Sigmoid colon (tissue), 7 donors: ENCODE measurements around the gene USP49. TPM values are rescaled to one million over a fixed set of nuclear protein-coding genes. Genes with fewer than 3 reads are reported as not detected.
A peak's percentile ranks its signal among the peaks of the same experiment; 100 is the strongest.

Source experiments
- DNase-seq: peaks from one replicate; pipeline ENCODE4 v3.0.0-alpha.2; 2019
- H3K27ac ChIP-seq, 4 donors: fragments of 200-600 bp; sonication (generic); one replicate each; pipeline ENCODE4 v1.5.1; 2016 to 2019; ENCODE audit warnings: mild to moderate bottlenecking in 1 of 4
- H3K27me3 ChIP-seq, 3 donors: fragments of 200-600 bp; sonication (generic); one replicate each; pipeline ENCODE4 v1.5.1; 2019; ENCODE audit warnings: mild to moderate bottlenecking in 1 of 3
- H3K36me3 ChIP-seq, 4 donors: fragments of 200-600 bp; sonication (generic); one replicate each; pipeline ENCODE4 v1.5.1; 2016 to 2019
- H3K4me1 ChIP-seq, 4 donors: fragments of 200-600 bp; sonication (generic); one replicate each; pipeline ENCODE4 v1.5.1; 2017 to 2019
- H3K4me3 ChIP-seq, 4 donors: fragments of 200-600 bp; sonication (generic); one replicate each; pipeline ENCODE4 v1.5.1; 2017 to 2019; ENCODE audit warnings: mild to moderate bottlenecking in 2 of 4, moderate library complexity in 1 of 4
- H3K9me3 ChIP-seq, 4 donors: fragments of 200-600 bp in 3 of 4; sonication (generic) in 3 of 4; one replicate each; pipeline versions ENCODE4 v1.5.1 to v1.6.1; 2013 to 2019
- CTCF ChIP-seq, 4 experiments: fragments of 450-650 bp in 3 of 4; fragments of 200-600 bp in 1 of 4; IDR thresholded peaks; one replicate each; pipeline ENCODE4 v1.5.1; 2016 to 2019; ENCODE audit warnings: antibody characterized with exemption in 4 of 4, mild to moderate bottlenecking in 3 of 4, moderate library complexity in 2 of 4
- EP300 ChIP-seq, 4 donors: sonication (generic); formaldehyde crosslinking; IDR thresholded peaks; one replicate each; pipeline ENCODE4 v1.6.1; 2017; ENCODE audit warnings: antibody characterized with exemption in 4 of 4
- POLR2A ChIP-seq, 2 donors: fragments of 450-650 bp; IDR thresholded peaks; one replicate each; pipeline ENCODE4 v1.6.1; 2016; ENCODE audit warnings: antibody characterized with exemption in 2 of 2, mild to moderate bottlenecking in 2 of 2, moderate library complexity in 2 of 2
- POLR2AphosphoS5 ChIP-seq, 4 donors: sonication (generic); formaldehyde crosslinking; IDR thresholded peaks; one replicate each; pipeline ENCODE4 v1.6.1; 2017; ENCODE audit warnings: antibody characterized with exemption in 4 of 4
- WGBS, 2 donors: extraction: QIAGEN DNeasy Blood & Tissue Kit; methylation state at CpG; one replicate each; pipeline ENCODE4 v1.1.7; 2013; 5-methylcytosine and 5-hydroxymethylcytosine counted together
- intact Hi-C: fragments of 100-400 bp; cut with DNase I; formaldehyde crosslinking; loops from one replicate; pipeline ENCODE4 v1.15.1; 2023
- polyA plus RNA-seq, 3 donors: library from polyadenylated mRNA; stranded (reverse); fragments of 200-250 nt; gene quantifications; one replicate each; pipeline ENCODE4 v1.2.3, GENCODE V29; 2013
- total RNA-seq, 4 donors: library from RNA; depleted of rRNA; stranded (reverse); fragments of >200 nt; gene quantifications; one replicate each; pipeline ENCODE4 v1.1.0, GENCODE V29; 2016
- donor health status: healthy with polysubstance abuse.
- donor health status: Bipolar disorder and iron deficiency.
- donor health status: healthy.

The USP49 gene
- total and polyA plus RNA-seq, 7 donors: 0.23 to 10.0 (median 2.1) TPM

GRCh38 chr6:41832263-41832662, 62.9 kb downstream of the USP49 start:
- WGBS, 2 donors: 82 to 90% methylated on average over 3 of the region's 3 CpGs
- intact Hi-C loops: no loop called here
- Histone ChIP-seq H3K4me3 (no peak overlapping the region), H3K9me3 (no peaks in the 10 kb centered on the region), H3K27ac (no peak overlapping the region), H3K27me3 (no peaks in the 10 kb centered on the region), H3K4me1 (no peaks in the 10 kb centered on the region), H3K36me3 (no peaks in the 10 kb centered on the region)
- no peak for TF ChIP-seq POLR2AphosphoS5 (IDR thresholded peaks at IDR 0.05)
- no peak for TF ChIP-seq POLR2A (IDR thresholded peaks at IDR 0.05)
- TF ChIP-seq EP300 (IDR thresholded peaks at IDR 0.05): no peak
- no peak for TF ChIP-seq CTCF (IDR thresholded peaks at IDR 0.05)
- no peak for DNase-seq

DNA sequence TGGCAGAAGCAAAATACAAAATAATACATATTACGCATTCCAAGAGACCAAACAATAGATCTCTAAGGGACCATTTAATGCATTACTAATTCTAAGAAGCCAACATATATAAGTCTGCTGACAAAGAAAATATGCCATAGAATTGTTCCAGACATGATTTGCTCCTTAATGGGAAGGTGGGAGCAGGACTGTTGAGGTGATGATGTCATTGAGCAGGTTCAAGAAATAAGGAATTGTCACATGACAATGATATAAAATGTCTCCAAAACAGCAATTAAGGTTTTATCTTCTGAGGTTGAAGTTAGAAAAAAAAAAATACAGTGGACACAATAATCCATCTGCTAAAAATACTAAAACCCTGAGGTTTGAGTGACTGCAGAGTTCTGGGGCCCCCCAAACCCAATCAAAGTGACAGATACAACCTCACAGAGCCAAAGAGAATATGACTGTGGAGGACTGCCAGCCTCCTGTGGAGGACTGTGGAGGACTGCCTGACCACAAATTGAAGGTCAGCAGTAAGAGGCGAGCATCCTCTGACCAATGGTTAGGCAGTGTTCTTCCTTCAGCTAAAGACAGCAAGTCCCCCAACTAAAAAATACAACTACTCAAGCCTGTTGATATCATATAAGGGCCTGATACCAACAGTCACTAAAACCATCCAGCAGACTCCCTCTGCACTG, 68.7 kb downstream of the USP49 start:
- intact Hi-C loops: no loop called here
- Histone ChIP-seq H3K36me3 (no peaks in the 10 kb centered on the region), H3K4me3 (no peak overlapping the region), H3K9me3 (no peaks in the 10 kb centered on the region), H3K27me3 (no peaks in the 10 kb centered on the region), H3K27ac (no peak overlapping the region), H3K4me1 (peaks cover 0 to 5% (median 0%) of the 10 kb centered on the region in 4 donors)
- no peak for DNase-seq
- TF ChIP-seq POLR2A (IDR thresholded peaks at IDR 0.05) (no peak), EP300 (IDR thresholded peaks at IDR 0.05) (no peak), POLR2AphosphoS5 (IDR thresholded peaks at IDR 0.05) (no peak), CTCF (IDR thresholded peaks at IDR 0.05) (no peak)
- WGBS, 2 donors: 95 to 96% methylated on average over 2 of the region's 2 CpGs

DNA sequence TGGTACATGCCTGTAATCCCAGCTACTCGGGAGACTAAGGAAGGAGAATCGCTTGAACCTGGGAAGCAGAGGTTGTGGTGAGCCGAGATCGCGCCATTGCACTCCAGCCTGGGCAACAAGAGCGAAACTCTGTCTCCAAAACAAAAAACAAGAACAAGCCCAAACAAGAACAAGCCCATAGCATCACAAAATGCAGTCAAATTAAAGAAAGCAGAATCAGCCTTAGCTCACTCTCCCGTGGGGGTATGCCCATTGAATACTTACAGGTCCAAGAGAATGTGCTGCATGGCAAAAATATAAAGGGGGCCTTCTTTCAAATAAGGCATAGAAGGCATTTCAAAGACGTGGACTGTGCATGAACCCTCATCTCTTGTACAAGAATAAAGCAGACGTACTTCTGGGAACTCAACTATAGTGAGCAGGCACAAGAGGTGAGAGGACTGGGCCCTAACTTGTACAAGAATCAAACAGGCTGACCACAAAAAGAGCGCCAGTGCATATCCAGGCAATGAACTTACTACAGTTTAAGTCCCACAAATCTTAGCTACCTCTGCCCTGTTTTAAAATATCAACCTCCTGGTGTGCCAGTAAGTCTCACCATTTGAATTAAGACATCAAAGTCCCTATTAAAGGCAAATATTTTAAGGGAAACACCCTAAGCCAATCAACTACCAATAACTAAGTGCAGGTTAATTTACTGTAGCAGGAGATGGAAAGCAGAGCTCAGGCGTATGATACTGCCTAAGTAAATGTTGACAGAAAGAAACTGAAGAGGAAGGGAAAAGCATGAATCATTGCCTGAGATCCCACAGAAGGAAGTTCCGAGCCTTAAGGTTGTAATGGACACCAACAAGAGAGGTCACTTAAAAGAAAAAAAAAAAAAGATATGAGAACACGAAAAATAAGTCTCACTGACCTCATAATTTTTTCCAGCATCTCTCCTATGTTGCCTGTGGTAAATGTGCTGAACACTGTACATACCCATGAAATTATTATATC, 70.3 kb downstream of the USP49 start:
- WGBS, 2 donors: 75 to 87% methylated on average over 13 of the region's 13 CpGs
- peak overlapping the region in 1 of 4 donors; percentile 9 for H3K27ac ChIP-seq
- no peak overlapping the region for H3K4me3 ChIP-seq
- TF ChIP-seq POLR2AphosphoS5 (IDR thresholded peaks at IDR 0.05) (no peak), EP300 (IDR thresholded peaks at IDR 0.05) (no peak), CTCF (IDR thresholded peaks at IDR 0.05) (no peak), POLR2A (IDR thresholded peaks at IDR 0.05) (no peak)
- no peak for DNase-seq
- no peaks in the 10 kb centered on the region for H3K36me3 ChIP-seq
- peaks cover 0 to 5% (median 0%) of the 10 kb centered on the region in 4 donors for H3K4me1 ChIP-seq
- H3K9me3 ChIP-seq: no peaks in the 10 kb centered on the region
- no peaks in the 10 kb centered on the region for H3K27me3 ChIP-seq
- intact Hi-C loops: no loop called here

- Histone ChIP-seq H3K27ac (no peak overlapping the region), H3K36me3 (no peaks in the 10 kb centered on the region), H3K9me3 (no peaks in the 10 kb centered on the region), H3K4me3 (no peak overlapping the region), H3K4me1 (peaks cover 0 to 5% (median 0%) of the 10 kb centered on the region in 4 donors), H3K27me3 (no peaks in the 10 kb centered on the region)
- DNase-seq: no peak
- intact Hi-C loops: no loop called here
- no peak for TF ChIP-seq CTCF (IDR thresholded peaks at IDR 0.05)
- no peak for TF ChIP-seq POLR2A (IDR thresholded peaks at IDR 0.05)
- TF ChIP-seq EP300 (IDR thresholded peaks at IDR 0.05): no peak
- no peak for TF ChIP-seq POLR2AphosphoS5 (IDR thresholded peaks at IDR 0.05)
- WGBS, 2 donors: 98 to 100% methylated on average over 1 of the region's 1 CpG
Measured at GRCh38 chr6:41823178-41823577, 72.0 kb downstream of the USP49 start.
